Measurements from ENCODE around the gene SLC38A11. TPM values are rescaled to one million over a fixed set of nuclear protein-coding genes. Genes with fewer than 3 reads are reported as not detected.

SLC38A11 gene
- total and polyA plus RNA-seq, 2 of the 13 experiments (the other 11 are each of a cell fraction or from before 2014, with no cell fraction given) = 14.0 to 14.3 TPM

GRCh38 chr2:164937864-164938401, 17.4 kb downstream of the SLC38A11 start (continued):
- TF ChIP-seq TRIM24 (CRISPR knock-in tag; IDR thresholded peaks at IDR 0.05) = no peak
- TF ChIP-seq RELA (CRISPR knock-in tag; IDR thresholded peaks at IDR 0.05) = no peak
- 0 out of 2 replicates have a peak, but pooled peaks have one; percentile 36 for TF ChIP-seq ZMAT3 (CRISPR knock-in tag; conservative IDR thresholded peaks at IDR 0.05)
- peak; percentile 69 for TF ChIP-seq ZNF629 (CRISPR knock-in tag; conservative IDR thresholded peaks at IDR 0.05)
- peak; percentile 58; the same call in 1 of the 2 replicates for TF ChIP-seq SALL1 (CRISPR knock-in tag; IDR thresholded peaks at IDR 0.05)
- TF ChIP-seq ZFX (CRISPR knock-in tag; IDR thresholded peaks at IDR 0.05; ENCODE audit: low read depth) = peak; percentile 54
- TF ChIP-seq HDAC2 (CRISPR knock-in tag; IDR thresholded peaks at IDR 0.05) = peak; percentile 87
- no peak for TF ChIP-seq LCORL (IDR thresholded peaks at IDR 0.05)
- TF ChIP-seq LCORL (CRISPR knock-in tag; IDR thresholded peaks at IDR 0.05) = peak; percentile 32; the same call in 1 of the 2 replicates
- TF ChIP-seq SIN3A (IDR thresholded peaks at IDR 0.05; ENCODE audit: borderline replicate concordance, low read depth, low read length) = no peak
- peak; percentile 84 for TF ChIP-seq GFI1 (CRISPR knock-in tag; IDR thresholded peaks at IDR 0.05; ENCODE audit: borderline replicate concordance)
- TF ChIP-seq FOXP1 (IDR thresholded peaks at IDR 0.05) = no peak
- peak; percentile 52; the same call in 1 of the 2 replicates for TF ChIP-seq FOXP1 (CRISPR knock-in tag; IDR thresholded peaks at IDR 0.05)
- TF ChIP-seq, protein P1, sequence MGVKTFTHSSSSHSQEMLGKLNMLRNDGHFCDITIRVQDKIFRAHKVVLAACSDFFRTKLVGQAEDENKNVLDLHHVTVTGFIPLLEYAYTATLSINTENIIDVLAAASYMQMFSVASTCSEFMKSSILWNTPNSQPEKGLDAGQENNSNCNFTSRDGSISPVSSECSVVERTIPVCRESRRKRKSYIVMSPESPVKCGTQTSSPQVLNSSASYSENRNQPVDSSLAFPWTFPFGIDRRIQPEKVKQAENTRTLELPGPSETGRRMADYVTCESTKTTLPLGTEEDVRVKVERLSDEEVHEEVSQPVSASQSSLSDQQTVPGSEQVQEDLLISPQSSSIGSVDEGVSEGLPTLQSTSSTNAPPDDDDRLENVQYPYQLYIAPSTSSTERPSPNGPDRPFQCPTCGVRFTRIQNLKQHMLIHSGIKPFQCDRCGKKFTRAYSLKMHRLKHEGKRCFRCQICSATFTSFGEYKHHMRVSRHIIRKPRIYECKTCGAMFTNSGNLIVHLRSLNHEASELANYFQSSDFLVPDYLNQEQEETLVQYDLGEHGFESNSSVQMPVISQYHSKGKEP (CRISPR knock-in tag; IDR thresholded peaks at IDR 0.05) = no peak
- TF ChIP-seq, protein P2, sequence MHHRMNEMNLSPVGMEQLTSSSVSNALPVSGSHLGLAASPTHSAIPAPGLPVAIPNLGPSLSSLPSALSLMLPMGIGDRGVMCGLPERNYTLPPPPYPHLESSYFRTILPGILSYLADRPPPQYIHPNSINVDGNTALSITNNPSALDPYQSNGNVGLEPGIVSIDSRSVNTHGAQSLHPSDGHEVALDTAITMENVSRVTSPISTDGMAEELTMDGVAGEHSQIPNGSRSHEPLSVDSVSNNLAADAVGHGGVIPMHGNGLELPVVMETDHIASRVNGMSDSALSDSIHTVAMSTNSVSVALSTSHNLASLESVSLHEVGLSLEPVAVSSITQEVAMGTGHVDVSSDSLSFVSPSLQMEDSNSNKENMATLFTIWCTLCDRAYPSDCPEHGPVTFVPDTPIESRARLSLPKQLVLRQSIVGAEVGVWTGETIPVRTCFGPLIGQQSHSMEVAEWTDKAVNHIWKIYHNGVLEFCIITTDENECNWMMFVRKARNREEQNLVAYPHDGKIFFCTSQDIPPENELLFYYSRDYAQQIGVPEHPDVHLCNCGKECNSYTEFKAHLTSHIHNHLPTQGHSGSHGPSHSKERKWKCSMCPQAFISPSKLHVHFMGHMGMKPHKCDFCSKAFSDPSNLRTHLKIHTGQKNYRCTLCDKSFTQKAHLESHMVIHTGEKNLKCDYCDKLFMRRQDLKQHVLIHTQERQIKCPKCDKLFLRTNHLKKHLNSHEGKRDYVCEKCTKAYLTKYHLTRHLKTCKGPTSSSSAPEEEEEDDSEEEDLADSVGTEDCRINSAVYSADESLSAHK (CRISPR knock-in tag; IDR thresholded peaks at IDR 0.05; ENCODE audit: borderline replicate concordance) = no peak
- peak; percentile 81; the same call in 1 of the 2 replicates for TF ChIP-seq GATAD2A (CRISPR knock-in tag; IDR thresholded peaks at IDR 0.05)
- 0 out of 2 replicates have a peak, but pooled peaks have one; percentile 55 for TF ChIP-seq IRF2 (CRISPR knock-in tag; IDR thresholded peaks at IDR 0.05)
- TF ChIP-seq ZNF720 (CRISPR knock-in tag; IDR thresholded peaks at IDR 0.05) = no peak
- TF ChIP-seq TAF15 (IDR thresholded peaks at IDR 0.05; ENCODE audit: low read depth, low read length, poor library complexity, severe bottlenecking) = no peak
- TF ChIP-seq EP300 (IDR thresholded peaks at IDR 0.05; ENCODE audit: low read depth in 2 of 2, low read length in 2 of 2) = peak in 1 of 2 experiments; percentile 51; a peak in 2 of 4 replicates
- TF ChIP-seq EP300 (CRISPR knock-in tag; IDR thresholded peaks at IDR 0.05; ENCODE audit: borderline replicate concordance) = no peak
- no peak for TF ChIP-seq ZNF83 (CRISPR knock-in tag; IDR thresholded peaks at IDR 0.05; ENCODE audit: borderline replicate concordance)
- TF ChIP-seq ERF (CRISPR knock-in tag; IDR thresholded peaks at IDR 0.05) = 0 out of 2 replicates have a peak, but pooled peaks have one; percentile 42
- TF ChIP-seq, protein P3, sequence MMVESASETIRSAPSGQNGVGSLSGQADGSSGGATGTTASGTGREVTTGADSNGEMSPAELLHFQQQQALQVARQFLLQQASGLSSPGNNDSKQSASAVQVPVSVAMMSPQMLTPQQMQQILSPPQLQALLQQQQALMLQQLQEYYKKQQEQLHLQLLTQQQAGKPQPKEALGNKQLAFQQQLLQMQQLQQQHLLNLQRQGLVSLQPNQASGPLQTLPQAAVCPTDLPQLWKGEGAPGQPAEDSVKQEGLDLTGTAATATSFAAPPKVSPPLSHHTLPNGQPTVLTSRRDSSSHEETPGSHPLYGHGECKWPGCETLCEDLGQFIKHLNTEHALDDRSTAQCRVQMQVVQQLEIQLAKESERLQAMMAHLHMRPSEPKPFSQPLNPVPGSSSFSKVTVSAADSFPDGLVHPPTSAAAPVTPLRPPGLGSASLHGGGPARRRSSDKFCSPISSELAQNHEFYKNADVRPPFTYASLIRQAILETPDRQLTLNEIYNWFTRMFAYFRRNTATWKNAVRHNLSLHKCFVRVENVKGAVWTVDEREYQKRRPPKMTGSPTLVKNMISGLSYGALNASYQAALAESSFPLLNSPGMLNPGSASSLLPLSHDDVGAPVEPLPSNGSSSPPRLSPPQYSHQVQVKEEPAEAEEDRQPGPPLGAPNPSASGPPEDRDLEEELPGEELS (CRISPR knock-in tag; IDR thresholded peaks at IDR 0.05) = peak; percentile 83
- TF ChIP-seq, protein P4, sequence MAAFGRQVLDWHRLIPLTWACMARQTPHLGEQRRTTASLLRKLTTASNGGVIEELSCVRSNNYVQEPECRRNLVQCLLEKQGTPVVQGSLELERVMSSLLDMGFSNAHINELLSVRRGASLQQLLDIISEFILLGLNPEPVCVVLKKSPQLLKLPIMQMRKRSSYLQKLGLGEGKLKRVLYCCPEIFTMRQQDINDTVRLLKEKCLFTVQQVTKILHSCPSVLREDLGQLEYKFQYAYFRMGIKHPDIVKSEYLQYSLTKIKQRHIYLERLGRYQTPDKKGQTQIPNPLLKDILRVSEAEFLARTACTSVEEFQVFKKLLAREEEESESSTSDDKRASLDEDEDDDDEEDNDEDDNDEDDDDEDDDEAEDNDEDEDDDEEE (CRISPR knock-in tag; IDR thresholded peaks at IDR 0.05) = no peak
- TF ChIP-seq KAT7 (CRISPR knock-in tag; IDR thresholded peaks at IDR 0.05; ENCODE audit: borderline replicate concordance) = no peak
- peak; percentile 64 for TF ChIP-seq POLR2AphosphoS5 (IDR thresholded peaks at IDR 0.05; ENCODE audit: low read depth, low read length)

Data from HepG2 (cell line).